ENCODE measurements around the gene BDKRB1. TPM values are rescaled to one million over a fixed set of nuclear protein-coding genes. Genes with fewer than 3 reads are reported as not detected.

Gene BDKRB1
- total RNA-seq, 1 donor from 2014 or later: not detected

- Mint-ChIP-seq H3K9me3 (ENCODE audit: unreplicated experiment) (no peaks in the 10 kb centered on the region), H3K27ac (ENCODE audit: unreplicated experiment) (no peak overlapping the region), H3K4me1 (ENCODE audit: unreplicated experiment) (no peaks in the 10 kb centered on the region), H3K36me3 (ENCODE audit: low read depth, unreplicated experiment) (no peaks in the 10 kb centered on the region), H3K4me3 (ENCODE audit: unreplicated experiment) (no peak overlapping the region), H3K27me3 (ENCODE audit: unreplicated experiment) (peaks cover 5% of the 10 kb centered on the region)
- no peak for TF ChIP-seq CTCF (IDR thresholded peaks at IDR 0.05; ENCODE audit: unreplicated experiment)
- no peak for DNase-seq (ENCODE audit: low spot score)
These were observed 7.6 kb downstream of the BDKRB1 start for GRCh38 chr14:96263347-96264199.

- H3K4me3 Mint-ChIP-seq (ENCODE audit: unreplicated experiment): no peak overlapping the region
- no peaks in the 10 kb centered on the region for H3K4me1 Mint-ChIP-seq (ENCODE audit: unreplicated experiment)
- no peak for DNase-seq (ENCODE audit: low spot score)
- H3K36me3 Mint-ChIP-seq (ENCODE audit: low read depth, unreplicated experiment): no peaks in the 10 kb centered on the region
- peaks cover 5% of the 10 kb centered on the region for H3K27me3 Mint-ChIP-seq (ENCODE audit: unreplicated experiment)
- TF ChIP-seq CTCF (IDR thresholded peaks at IDR 0.05; ENCODE audit: unreplicated experiment): no peak
- H3K9me3 Mint-ChIP-seq (ENCODE audit: unreplicated experiment): no peaks in the 10 kb centered on the region
- H3K27ac Mint-ChIP-seq (ENCODE audit: unreplicated experiment): no peak overlapping the region
These were observed 8.2 kb downstream of the BDKRB1 start for GRCh38 chr14:96264200-96264553.

GRCh38 chr14:96264853-96265252 is 8.8 kb downstream of the BDKRB1 start:
- H3K9me3 Mint-ChIP-seq (ENCODE audit: unreplicated experiment): no peaks in the 10 kb centered on the region
- no peak overlapping the region for H3K4me3 Mint-ChIP-seq (ENCODE audit: unreplicated experiment)
- H3K4me1 Mint-ChIP-seq (ENCODE audit: unreplicated experiment): no peaks in the 10 kb centered on the region
- H3K27ac Mint-ChIP-seq (ENCODE audit: unreplicated experiment): no peak overlapping the region
- DNase-seq (ENCODE audit: low spot score): no peak
- TF ChIP-seq CTCF (IDR thresholded peaks at IDR 0.05; ENCODE audit: unreplicated experiment): no peak
- peaks cover 7% of the 10 kb centered on the region for H3K27me3 Mint-ChIP-seq (ENCODE audit: unreplicated experiment)
- no peaks in the 10 kb centered on the region for H3K36me3 Mint-ChIP-seq (ENCODE audit: low read depth, unreplicated experiment)

- no peaks in the 10 kb centered on the region for H3K4me1 Mint-ChIP-seq (ENCODE audit: unreplicated experiment)
- no peak overlapping the region for H3K4me3 Mint-ChIP-seq (ENCODE audit: unreplicated experiment)
- no peaks in the 10 kb centered on the region for H3K9me3 Mint-ChIP-seq (ENCODE audit: unreplicated experiment)
- no peak for TF ChIP-seq CTCF (IDR thresholded peaks at IDR 0.05; ENCODE audit: unreplicated experiment)
- no peaks in the 10 kb centered on the region for H3K36me3 Mint-ChIP-seq (ENCODE audit: low read depth, unreplicated experiment)
- H3K27me3 Mint-ChIP-seq (ENCODE audit: unreplicated experiment): peaks cover 7% of the 10 kb centered on the region
- DNase-seq (ENCODE audit: low spot score): no peak
- no peak overlapping the region for H3K27ac Mint-ChIP-seq (ENCODE audit: unreplicated experiment)
These were observed 9.5 kb downstream of the BDKRB1 start for GRCh38 chr14:96265383-96266095.

GRCh38 chr14:96267336-96267735 is 11.3 kb downstream of the BDKRB1 start:
- no peak overlapping the region for H3K27ac Mint-ChIP-seq (ENCODE audit: unreplicated experiment)
- no peaks in the 10 kb centered on the region for H3K9me3 Mint-ChIP-seq (ENCODE audit: unreplicated experiment)
- no peaks in the 10 kb centered on the region for H3K36me3 Mint-ChIP-seq (ENCODE audit: low read depth, unreplicated experiment)
- no peak for TF ChIP-seq CTCF (IDR thresholded peaks at IDR 0.05; ENCODE audit: unreplicated experiment)
- no peak for DNase-seq (ENCODE audit: low spot score)
- H3K4me3 Mint-ChIP-seq (ENCODE audit: unreplicated experiment): no peak overlapping the region
- peaks cover 7% of the 10 kb centered on the region for H3K27me3 Mint-ChIP-seq (ENCODE audit: unreplicated experiment)
- no peaks in the 10 kb centered on the region for H3K4me1 Mint-ChIP-seq (ENCODE audit: unreplicated experiment)
